SU-DHL-6 (cell line): ENCODE data around the gene ACTG1.

Experiments used
- H2AFZ ChIP-seq: fragments of 200-600 bp; sonication (generic); 2 replicates; pipeline ENCODE4 v1.6.1; 2014; ENCODE audit warnings: low read depth, mild to moderate bottlenecking, moderate library complexity, mixed read lengths, antibody characterized with exemption, low read length; ENCODE audit not compliant: severe bottlenecking
- H3F3A ChIP-seq: fragments of 200-600 bp; shearing (Covaris generic); 2 replicates; pipeline ENCODE4 v1.6.0; 2016; ENCODE audit warnings: antibody characterized with exemption, mild to moderate bottlenecking; ENCODE audit not compliant: insufficient read depth
- H3K27ac ChIP-seq: fragments of 200-600 bp; sonication (generic); 2 replicates; pipeline ENCODE4 v1.5.1; 2016; ENCODE audit warnings: low read depth, mild to moderate bottlenecking, low read length, moderate library complexity, mixed read lengths
- H3K27me3 ChIP-seq: fragments of 200-600 bp; sonication (generic), shearing (Covaris generic); 2 replicates; pipeline ENCODE4 v1.6.0; 2014; ENCODE audit warnings: mild to moderate bottlenecking, low read length
- H3K36me3 ChIP-seq: fragments of 200-600 bp; sonication (generic); 2 replicates; pipeline ENCODE4 v1.6.1; 2014; ENCODE audit warnings: mild to moderate bottlenecking, low read length, mixed read lengths
- H3K4me2 ChIP-seq: fragments of 300-600, 200-600 bp; shearing (Covaris generic), sonication (generic); 2 replicates; pipeline ENCODE4 v1.6.0; 2014; ENCODE audit warnings: low read length, low read depth, mild to moderate bottlenecking; ENCODE audit not compliant: poor library complexity, severe bottlenecking
- H3K4me3 ChIP-seq: fragments of 200-600 bp; sonication (generic); 2 replicates; pipeline ENCODE4 v1.5.1; 2014; ENCODE audit warnings: antibody characterized with exemption, low read length, mild to moderate bottlenecking, mixed read lengths; ENCODE audit not compliant: insufficient read depth, poor library complexity, severe bottlenecking
- H3K79me2 ChIP-seq: fragments of 200-600 bp; sonication (generic); 2 replicates; pipeline ENCODE4 v1.6.1; 2014; ENCODE audit warnings: mild to moderate bottlenecking, low read length, moderate library complexity; ENCODE audit not compliant: insufficient read depth
- H3K9ac ChIP-seq: fragments of 200-600 bp; sonication (generic); 2 replicates; pipeline ENCODE4 v1.7.0; 2014; ENCODE audit warnings: mild to moderate bottlenecking, low read length
- H3K9me2 ChIP-seq: fragments of 200-600 bp; sonication (generic); replicated peaks from 2 replicates; pipeline ENCODE4 v1.6.1; 2014; ENCODE audit warnings: low read length; ENCODE audit not compliant: insufficient read depth
- H3K9me3 ChIP-seq: fragments of 200-600 bp; sonication (generic); 2 replicates; pipeline ENCODE4 v1.6.1; 2014; ENCODE audit warnings: low read length, mixed read lengths; ENCODE audit not compliant: insufficient read depth
- H4K20me1 ChIP-seq: fragments of 200-600 bp; sonication (generic); 2 replicates; pipeline ENCODE4 v1.6.1; 2014; ENCODE audit warnings: low read depth, mild to moderate bottlenecking, antibody characterized with exemption, low read length, moderate library complexity, mixed read lengths
- EZH2phosphoT487 ChIP-seq: fragments of 200-600 bp; sonication (generic), shearing (Covaris generic); conservative IDR thresholded peaks from 2 replicates; pipeline ENCODE4 v1.6.1; 2018; ENCODE audit warnings: mild to moderate bottlenecking, antibody characterized with exemption, low read length, moderate library complexity, mixed read lengths
- TF ChIP-seq, protein P1 (sequence below): fragments of 200-600 bp; sonication (generic); IDR thresholded peaks from one replicate; pipeline ENCODE4 v1.5.1; 2017; ENCODE audit warnings: antibody characterized with exemption, mild to moderate bottlenecking, low read length, moderate library complexity; ENCODE audit not compliant: insufficient read depth, poor library complexity, severe bottlenecking

The ACTG1 gene

DNA sequence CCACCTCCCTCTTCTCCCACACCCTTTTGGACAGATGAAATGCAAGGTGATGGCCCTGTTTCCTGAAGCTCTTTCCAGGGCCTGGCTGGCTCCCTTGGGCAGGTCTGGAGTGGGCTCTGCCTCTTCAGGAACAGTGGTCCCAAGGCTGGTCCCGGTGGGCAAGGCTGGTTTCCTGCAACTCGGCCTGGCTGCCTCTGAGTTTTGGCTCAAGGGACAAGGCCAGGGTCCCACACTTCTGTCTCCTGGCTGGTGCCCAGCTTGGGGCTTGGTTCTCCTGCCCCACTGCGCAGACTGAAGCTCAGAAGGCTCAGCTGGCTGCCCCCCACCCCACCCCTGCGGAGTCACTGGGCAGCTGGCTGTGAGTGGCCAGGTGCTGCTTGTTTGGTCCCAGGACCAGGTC lies 3.8 kb upstream of the ACTG1 start:
- no peaks in the 10 kb centered on the region for H3K27me3 ChIP-seq
- H4K20me1 ChIP-seq, result peaks cover 7% of the 10 kb centered on the region
- peak overlapping the region; percentile 89 for H3K9ac ChIP-seq
- peaks cover 58% of the 10 kb centered on the region for H3F3A ChIP-seq
- peaks cover 9% of the 10 kb centered on the region for H3K36me3 ChIP-seq
- H3K27ac ChIP-seq, result peak overlapping the region; percentile 95
- no peaks in the 10 kb centered on the region for H3K9me3 ChIP-seq
- no peaks in the 10 kb centered on the region for H3K9me2 ChIP-seq
- H3K79me2 ChIP-seq, result peaks cover 11% of the 10 kb centered on the region
- H2AFZ ChIP-seq, result no peak overlapping the region
- H3K4me3 ChIP-seq, result peak overlapping the region; percentile 65
- peak overlapping the region; percentile 71 for H3K4me2 ChIP-seq
- TF ChIP-seq, protein P1, sequence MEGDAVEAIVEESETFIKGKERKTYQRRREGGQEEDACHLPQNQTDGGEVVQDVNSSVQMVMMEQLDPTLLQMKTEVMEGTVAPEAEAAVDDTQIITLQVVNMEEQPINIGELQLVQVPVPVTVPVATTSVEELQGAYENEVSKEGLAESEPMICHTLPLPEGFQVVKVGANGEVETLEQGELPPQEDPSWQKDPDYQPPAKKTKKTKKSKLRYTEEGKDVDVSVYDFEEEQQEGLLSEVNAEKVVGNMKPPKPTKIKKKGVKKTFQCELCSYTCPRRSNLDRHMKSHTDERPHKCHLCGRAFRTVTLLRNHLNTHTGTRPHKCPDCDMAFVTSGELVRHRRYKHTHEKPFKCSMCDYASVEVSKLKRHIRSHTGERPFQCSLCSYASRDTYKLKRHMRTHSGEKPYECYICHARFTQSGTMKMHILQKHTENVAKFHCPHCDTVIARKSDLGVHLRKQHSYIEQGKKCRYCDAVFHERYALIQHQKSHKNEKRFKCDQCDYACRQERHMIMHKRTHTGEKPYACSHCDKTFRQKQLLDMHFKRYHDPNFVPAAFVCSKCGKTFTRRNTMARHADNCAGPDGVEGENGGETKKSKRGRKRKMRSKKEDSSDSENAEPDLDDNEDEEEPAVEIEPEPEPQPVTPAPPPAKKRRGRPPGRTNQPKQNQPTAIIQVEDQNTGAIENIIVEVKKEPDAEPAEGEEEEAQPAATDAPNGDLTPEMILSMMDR, result no peak
- no peak for TF ChIP-seq EZH2phosphoT487

DNA sequence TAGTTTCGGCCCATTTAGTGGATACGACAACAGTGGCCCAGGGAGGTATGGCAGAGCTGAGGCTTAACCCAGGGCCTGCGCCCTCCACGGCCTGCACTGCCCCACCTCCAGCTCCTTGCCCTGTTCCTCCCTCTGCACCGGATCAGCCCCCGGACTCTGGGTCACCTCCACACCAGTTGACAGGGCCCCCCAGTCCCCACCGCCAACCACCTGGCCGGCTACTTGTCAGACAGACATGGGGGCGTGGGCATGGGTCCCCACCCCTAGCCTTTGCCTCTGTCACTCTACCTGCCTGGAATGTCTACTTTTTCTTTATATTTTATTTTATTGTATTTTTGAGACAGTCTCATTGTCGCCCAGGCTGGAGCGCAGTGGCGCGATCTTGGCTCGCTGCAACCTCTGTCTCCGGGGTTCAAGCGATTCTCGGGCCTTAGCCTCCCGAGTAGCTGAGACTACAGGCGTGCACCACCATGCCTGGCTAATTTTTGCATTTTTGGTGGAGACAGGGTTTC lies 3.0 kb upstream of the ACTG1 start:
- no peaks in the 10 kb centered on the region for H3K9me3 ChIP-seq
- peaks cover 17% of the 10 kb centered on the region for H3K36me3 ChIP-seq
- peak overlapping the region; percentile 95 for H3K27ac ChIP-seq
- H3K9me2 ChIP-seq, result no peaks in the 10 kb centered on the region
- peak overlapping the region; percentile 68 for H2AFZ ChIP-seq
- peak overlapping the region; percentile 71 for H3K4me2 ChIP-seq
- TF ChIP-seq, protein P1, result no peak
- no peak for TF ChIP-seq EZH2phosphoT487
- peaks cover 63% of the 10 kb centered on the region for H3F3A ChIP-seq
- peaks cover 20% of the 10 kb centered on the region for H3K79me2 ChIP-seq
- peak overlapping the region; percentile 89 for H3K9ac ChIP-seq
- peak overlapping the region; percentile 65 for H3K4me3 ChIP-seq
- no peaks in the 10 kb centered on the region for H3K27me3 ChIP-seq
- peaks cover 15% of the 10 kb centered on the region for H4K20me1 ChIP-seq

DNA sequence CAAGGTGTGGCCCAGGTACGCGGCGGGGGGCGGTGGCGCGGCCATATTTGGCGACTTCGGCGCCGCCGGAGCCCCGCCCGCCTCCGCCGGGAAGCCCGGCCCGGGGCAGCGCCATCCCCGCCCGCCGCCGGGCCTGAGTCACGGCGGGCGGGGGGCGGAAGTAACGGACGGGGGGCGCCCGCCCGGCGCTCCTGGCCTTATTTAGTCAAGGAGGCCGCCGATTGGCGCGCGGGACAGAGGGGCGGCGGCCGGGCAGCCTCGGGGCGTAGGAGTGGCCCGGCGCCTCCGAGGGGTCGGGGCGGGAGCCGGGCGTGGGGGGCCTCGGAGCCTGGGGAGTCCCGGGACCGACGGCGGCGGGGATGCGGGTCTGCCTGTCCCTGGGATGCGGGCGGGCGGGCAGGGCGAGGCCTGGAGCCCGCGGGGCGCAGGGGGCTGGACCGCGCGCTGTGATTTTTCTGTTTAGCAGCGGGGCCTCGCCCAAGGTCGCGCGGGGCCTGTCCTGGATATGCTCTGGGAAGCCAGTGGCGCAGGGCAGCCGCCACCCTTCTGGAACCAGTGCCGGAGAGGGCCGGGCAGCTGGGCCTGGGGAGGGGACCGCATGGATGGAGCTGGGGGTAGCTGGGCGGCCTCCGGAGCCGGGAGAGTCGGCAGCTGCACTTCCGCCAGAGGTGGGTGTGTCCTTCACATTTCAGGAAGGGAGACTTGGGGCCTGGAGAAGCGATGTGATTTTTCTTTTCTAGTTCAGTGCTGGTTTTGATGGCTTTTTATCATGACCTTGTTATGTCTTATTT lies 2.3 kb upstream of the ACTG1 start:
- Histone ChIP-seq H3K79me2 (peaks cover 24% of the 10 kb centered on the region), H3K9me3 (no peaks in the 10 kb centered on the region), H3K36me3 (peaks cover 24% of the 10 kb centered on the region), H3K27me3 (no peaks in the 10 kb centered on the region), H3K4me3 (peak overlapping the region; percentile 65), H3K27ac (peak overlapping the region; percentile 95), H3F3A (peaks cover 68% of the 10 kb centered on the region), H2AFZ (peak overlapping the region; percentile 68), H3K9ac (peak overlapping the region; percentile 89), H3K4me2 (peak overlapping the region; percentile 71), H4K20me1 (peaks cover 21% of the 10 kb centered on the region), H3K9me2 (no peaks in the 10 kb centered on the region)
- TF ChIP-seq, protein P1, result no peak
- no peak for TF ChIP-seq EZH2phosphoT487
